T follicular helper cell (primary cell): ENCODE data around the gene REXO1.
A peak's percentile ranks its signal among the peaks of the same experiment; 100 is the strongest.

Experiments
- DNase-seq: peaks from one replicate; pipeline ENCODE4 v3.0.0-alpha.2; 2020; ENCODE audit warnings: low read depth

REXO1 gene

GRCh38 chr19:1790054-1790792 is 58.1 kb downstream of the REXO1 start:
- DNase-seq: no peak

- DNase-seq: no peak
Measured at GRCh38 chr19:1789261-1790041, 58.8 kb downstream of the REXO1 start.

- no peak for DNase-seq
Measured at GRCh38 chr19:1787116-1787515, 61.2 kb downstream of the REXO1 start.

GRCh38 chr19:1786668-1787067 is 61.6 kb downstream of the REXO1 start:
- DNase-seq: no peak

- no peak for DNase-seq
Measured at GRCh38 chr19:1785310-1785709, 63.0 kb downstream of the REXO1 start.

- no peak for DNase-seq
Measured at GRCh38 chr19:1783874-1784273, 64.4 kb downstream of the REXO1 start.

- no peak for DNase-seq
Measured at GRCh38 chr19:1783354-1783753, 64.9 kb downstream of the REXO1 start.

GRCh38 chr19:1782521-1782920 is 65.8 kb downstream of the REXO1 start:
- no peak for DNase-seq

- no peak for DNase-seq
Measured at GRCh38 chr19:1780272-1780958, 67.9 kb downstream of the REXO1 start.

- no peak for DNase-seq
Measured at GRCh38 chr19:1779574-1779973, 68.7 kb downstream of the REXO1 start.

GRCh38 chr19:1777149-1777548 is 71.1 kb downstream of the REXO1 start:
- no peak for DNase-seq

- DNase-seq: no peak
Measured at GRCh38 chr19:1776606-1777147, 71.6 kb downstream of the REXO1 start.

GRCh38 chr19:1775951-1776605 is 72.2 kb downstream of the REXO1 start:
- DNase-seq: no peak

GRCh38 chr19:1774989-1775772 is 73.1 kb downstream of the REXO1 start:
- no peak for DNase-seq

GRCh38 chr19:1773184-1773583 is 75.1 kb downstream of the REXO1 start:
- DNase-seq: no peak

- DNase-seq: no peak
Measured at GRCh38 chr19:1770866-1771576, 77.3 kb downstream of the REXO1 start.

GRCh38 chr19:1769645-1769985 is 78.7 kb downstream of the REXO1 start:
- DNase-seq: no peak

- no peak for DNase-seq
Measured at GRCh38 chr19:1768918-1769644, 79.2 kb downstream of the REXO1 start.

- no peak for DNase-seq
Measured at GRCh38 chr19:1768248-1768647, 80.0 kb downstream of the REXO1 start.

- DNase-seq: peak; percentile 36
Measured at GRCh38 chr19:1767464-1767933, 80.8 kb downstream of the REXO1 start.
